Measurements from ENCODE around the gene SOX18.

The SOX18 gene

GRCh38 chr20:64055396-64055892 is 6.0 kb upstream of the SOX18 start:
- H3K4me3 ChIP-seq (ENCODE audit: low read depth, low read length) = no peak overlapping the region
- no peak for DNase-seq (ENCODE audit: low read depth)
- TF ChIP-seq CTCF (conservative IDR thresholded peaks at IDR 0.05; ENCODE audit: low read depth, low read length) = no peak

GRCh38 chr20:64053841-64054661 is 4.6 kb upstream of the SOX18 start:
- DNase-seq (ENCODE audit: low read depth) = peak; percentile 53
- peak; percentile 40 for TF ChIP-seq CTCF (conservative IDR thresholded peaks at IDR 0.05; ENCODE audit: low read depth, low read length)
- H3K4me3 ChIP-seq (ENCODE audit: low read depth, low read length) = no peak overlapping the region

GRCh38 chr20:64052987-64053840 is 3.8 kb upstream of the SOX18 start:
- DNase-seq (ENCODE audit: low read depth) = no peak
- no peak overlapping the region for H3K4me3 ChIP-seq (ENCODE audit: low read depth, low read length)
- TF ChIP-seq CTCF (conservative IDR thresholded peaks at IDR 0.05; ENCODE audit: low read depth, low read length) = no peak

DNA sequence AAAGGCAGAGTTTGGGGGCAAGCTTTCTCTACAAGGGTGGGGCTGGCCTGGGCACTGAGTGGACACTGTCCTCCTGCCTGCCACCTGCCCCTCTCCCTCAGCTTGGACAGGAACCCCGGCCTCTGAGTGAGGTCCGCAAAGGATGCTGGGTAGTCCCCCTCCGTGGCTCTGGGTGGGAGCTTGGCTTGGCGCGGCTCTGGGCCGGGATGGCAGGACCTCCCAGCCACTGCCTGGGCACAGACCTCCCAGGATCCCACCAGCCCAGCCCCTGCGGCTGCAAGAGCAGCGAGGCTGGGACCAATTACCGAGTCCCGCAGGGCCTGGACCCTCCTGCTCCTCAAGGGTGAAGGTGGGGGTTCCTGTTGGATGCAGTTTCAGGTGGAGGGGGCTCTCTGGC is 2.9 kb upstream of the SOX18 start:
- no peak for TF ChIP-seq CTCF (conservative IDR thresholded peaks at IDR 0.05; ENCODE audit: low read depth, low read length)
- no peak for DNase-seq (ENCODE audit: low read depth)
- H3K4me3 ChIP-seq (ENCODE audit: low read depth, low read length) = no peak overlapping the region

GRCh38 chr20:64051561-64052325 is 2.3 kb upstream of the SOX18 start:
- no peak for TF ChIP-seq CTCF (conservative IDR thresholded peaks at IDR 0.05; ENCODE audit: low read depth, low read length)
- no peak for DNase-seq (ENCODE audit: low read depth)
- H3K4me3 ChIP-seq (ENCODE audit: low read depth, low read length) = no peak overlapping the region

- no peak for TF ChIP-seq CTCF (conservative IDR thresholded peaks at IDR 0.05; ENCODE audit: low read depth, low read length)
- DNase-seq (ENCODE audit: low read depth) = no peak
- H3K4me3 ChIP-seq (ENCODE audit: low read depth, low read length) = no peak overlapping the region
Observed at GRCh38 chr20:64051033-64051452, 1.6 kb upstream of the SOX18 start.
